CD4-positive, alpha-beta T cell (primary cell): ENCODE data around the gene TMEM203. TPM values are rescaled to one million over a fixed set of nuclear protein-coding genes. Genes with fewer than 3 reads are reported as not detected.

Experiments used
- ATAC-seq: fragments of 200-7000 bp; cut with Tn5 transposase; one replicate; pipeline ENCODE4 v1.10.0; 2022; ENCODE audit warnings: mild to moderate bottlenecking; ENCODE audit not compliant: poor library complexity
- CTCF ChIA-PET: fragments of 350-600 bp; sonication (Branson Sonifier 250); formaldehyde crosslinking; loops from one replicate; lab custom pipeline; 2021; ENCODE audit warnings: antibody characterized with exemption, inconsistent platforms; lab: Charles Lee
- POLR2A ChIA-PET: fragments of 350-600 bp; sonication (Branson Sonifier 250); formaldehyde crosslinking; loops from one replicate; lab custom pipeline; 2021; ENCODE audit warnings: antibody characterized with exemption, inconsistent platforms; lab: Charles Lee
- DNase-seq, 14 experiments: peaks; one replicate each; pipeline ENCODE4 v3.0.0-alpha.2; 2013 to 2020; ENCODE audit warnings: mixed read lengths in 2 of 14
- H3K27ac ChIP-seq, 2 donors: one replicate each; pipeline versions ENCODE4 v1.5.1 to v1.7.0; 2013; ENCODE audit warnings: low read length in 2 of 2, low read depth in 1 of 2, mild to moderate bottlenecking in 1 of 2
- H3K27me3 ChIP-seq, 2 experiments: 1 replicate in 1 of 2; 2 replicates in 1 of 2; pipeline versions ENCODE4 v1.6.1 to v1.7.0; 2013; ENCODE audit warnings: low read length in 2 of 2, control low read depth in 1 of 2, mild to moderate bottlenecking in 1 of 2, moderate library complexity in 1 of 2; ENCODE audit not compliant: insufficient read depth in 2 of 2, control insufficient read depth in 1 of 2
- H3K36me3 ChIP-seq: one replicate; pipeline ENCODE4 v1.6.1; 2013; ENCODE audit warnings: low read length, control low read depth; ENCODE audit not compliant: insufficient read depth
- H3K4me1 ChIP-seq: one replicate; pipeline ENCODE4 v1.6.1; 2013; ENCODE audit warnings: low read length, control low read depth; ENCODE audit not compliant: insufficient read depth
- H3K4me3 ChIP-seq: one replicate; pipeline ENCODE4 v1.5.1; 2013; ENCODE audit warnings: mild to moderate bottlenecking, low read length, moderate library complexity
- H3K9me3 ChIP-seq, 2 experiments: 1 replicate in 1 of 2; 2 replicates in 1 of 2; pipeline versions ENCODE4 v1.6.1 to v1.7.0; 2013; ENCODE audit warnings: low read length in 2 of 2, mild to moderate bottlenecking in 2 of 2, control low read depth in 1 of 2, moderate library complexity in 1 of 2; ENCODE audit not compliant: control insufficient read depth in 1 of 2, insufficient read depth in 1 of 2
- H3K27ac Mint-ChIP-seq: one replicate; pipeline ENCODE4 v1.8.0; 2020; ENCODE audit warnings: mixed read lengths
- H3K27me3 Mint-ChIP-seq: one replicate; pipeline ENCODE4 v1.8.0; 2021; ENCODE audit warnings: mixed read lengths
- H3K36me3 Mint-ChIP-seq: one replicate; pipeline ENCODE4 v1.8.0; 2021; ENCODE audit warnings: low read depth, mixed read lengths
- H3K4me1 Mint-ChIP-seq: one replicate; pipeline ENCODE4 v1.8.0; 2021; ENCODE audit warnings: low read depth, mixed read lengths
- H3K4me3 Mint-ChIP-seq: one replicate; pipeline ENCODE4 v1.8.0; 2020; ENCODE audit warnings: mild to moderate bottlenecking, mixed read lengths
- H3K9me3 Mint-ChIP-seq: one replicate; pipeline ENCODE4 v1.8.0; 2020; ENCODE audit warnings: mixed read lengths
- intact Hi-C, 2 experiments: fragments of 100-400 bp; cut with DNase I in 1 of 2; cut with micrococcal nuclease in 1 of 2; formaldehyde crosslinking; loops; one replicate each; pipeline versions ENCODE4 v1.15.1 to v1.9.0; 2023 to 2025; cut with DNase I, micrococcal nuclease
- total RNA-seq, 174 experiments: library from RNA in 2 of 174; stranded (reverse) in 2 of 174; gene quantifications; one replicate each; pipeline ENCODE4 v1.2.3 and lab custom pipeline; 2021 to 2026
- TF ChIP-seq, protein P1 (sequence below): fragments of 200-600 bp; IDR thresholded peaks from one replicate; pipeline ENCODE4 v1.8.0; 2022; ENCODE audit warnings: antibody characterized with exemption, mild to moderate bottlenecking

Gene TMEM203
- total RNA-seq, 2 experiments from 2014 or later, result 18.2 to 18.7 TPM

DNA sequence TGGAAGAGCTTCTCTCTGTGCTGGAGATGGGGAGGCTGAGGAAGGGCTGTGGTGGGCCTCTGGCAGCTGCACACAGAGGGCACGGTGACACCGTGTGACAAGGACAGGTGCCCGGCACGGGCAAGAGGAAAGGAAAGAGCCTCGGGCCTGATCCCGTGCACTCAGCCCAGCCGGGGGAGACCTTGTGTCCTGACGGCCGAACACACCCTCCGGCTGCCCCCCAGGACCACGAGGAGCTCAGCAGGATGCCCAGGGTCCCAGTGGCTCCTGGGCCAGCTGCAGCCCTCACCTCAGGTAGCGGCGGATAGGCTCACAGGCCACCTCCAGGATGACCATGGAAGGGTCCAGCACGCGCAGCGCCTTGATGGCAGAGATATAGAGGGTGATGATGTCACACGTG lies 22.6 kb downstream of the TMEM203 start:
- H3K4me1 ChIP-seq, result peaks cover 27% of the 10 kb centered on the region
- no peak overlapping the region for H3K27ac ChIP-seq
- peaks cover 78% of the 10 kb centered on the region for H3K36me3 ChIP-seq
- TF ChIP-seq, protein P1, sequence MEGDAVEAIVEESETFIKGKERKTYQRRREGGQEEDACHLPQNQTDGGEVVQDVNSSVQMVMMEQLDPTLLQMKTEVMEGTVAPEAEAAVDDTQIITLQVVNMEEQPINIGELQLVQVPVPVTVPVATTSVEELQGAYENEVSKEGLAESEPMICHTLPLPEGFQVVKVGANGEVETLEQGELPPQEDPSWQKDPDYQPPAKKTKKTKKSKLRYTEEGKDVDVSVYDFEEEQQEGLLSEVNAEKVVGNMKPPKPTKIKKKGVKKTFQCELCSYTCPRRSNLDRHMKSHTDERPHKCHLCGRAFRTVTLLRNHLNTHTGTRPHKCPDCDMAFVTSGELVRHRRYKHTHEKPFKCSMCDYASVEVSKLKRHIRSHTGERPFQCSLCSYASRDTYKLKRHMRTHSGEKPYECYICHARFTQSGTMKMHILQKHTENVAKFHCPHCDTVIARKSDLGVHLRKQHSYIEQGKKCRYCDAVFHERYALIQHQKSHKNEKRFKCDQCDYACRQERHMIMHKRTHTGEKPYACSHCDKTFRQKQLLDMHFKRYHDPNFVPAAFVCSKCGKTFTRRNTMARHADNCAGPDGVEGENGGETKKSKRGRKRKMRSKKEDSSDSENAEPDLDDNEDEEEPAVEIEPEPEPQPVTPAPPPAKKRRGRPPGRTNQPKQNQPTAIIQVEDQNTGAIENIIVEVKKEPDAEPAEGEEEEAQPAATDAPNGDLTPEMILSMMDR, result no peak
- H3K27me3 ChIP-seq, result no peaks in the 10 kb centered on the region
- H3K9me3 Mint-ChIP-seq, result no peaks in the 10 kb centered on the region
- no peak overlapping the region for H3K4me3 ChIP-seq
- no peak for DNase-seq
- H3K4me3 Mint-ChIP-seq, result peak overlapping the region; percentile 4
- H3K9me3 ChIP-seq, result no peaks in the 10 kb centered on the region
- ATAC-seq, result no peak
- ChIA-PET POLR2A (no interaction called here), CTCF (no interaction called here)
- H3K27ac Mint-ChIP-seq, result no peak overlapping the region
- peaks cover 19% of the 10 kb centered on the region for H3K4me1 Mint-ChIP-seq
- intact Hi-C loops, result no loop called here
- H3K36me3 Mint-ChIP-seq, result peaks cover 61% of the 10 kb centered on the region
- H3K27me3 Mint-ChIP-seq, result no peaks in the 10 kb centered on the region

GRCh38 chr9:137181680-137182079 lies 23.8 kb downstream of the TMEM203 start:
- Mint-ChIP-seq H3K27me3 (no peaks in the 10 kb centered on the region), H3K27ac (no peak overlapping the region), H3K4me3 (peak overlapping the region; percentile 30), H3K36me3 (peaks cover 63% of the 10 kb centered on the region), H3K9me3 (no peaks in the 10 kb centered on the region), H3K4me1 (peaks cover 8% of the 10 kb centered on the region)
- Histone ChIP-seq H3K9me3 (no peaks in the 10 kb centered on the region), H3K4me1 (peaks cover 16% of the 10 kb centered on the region), H3K27me3 (no peaks in the 10 kb centered on the region), H3K4me3 (no peak overlapping the region), H3K27ac (no peak overlapping the region), H3K36me3 (peaks cover 71% of the 10 kb centered on the region)
- TF ChIP-seq, protein P1, result no peak
- no peak for ATAC-seq
- intact Hi-C loops, result no loop called here
- no peak for DNase-seq
- POLR2A ChIA-PET, result no interaction called here
- CTCF ChIA-PET, result no interaction called here

DNA sequence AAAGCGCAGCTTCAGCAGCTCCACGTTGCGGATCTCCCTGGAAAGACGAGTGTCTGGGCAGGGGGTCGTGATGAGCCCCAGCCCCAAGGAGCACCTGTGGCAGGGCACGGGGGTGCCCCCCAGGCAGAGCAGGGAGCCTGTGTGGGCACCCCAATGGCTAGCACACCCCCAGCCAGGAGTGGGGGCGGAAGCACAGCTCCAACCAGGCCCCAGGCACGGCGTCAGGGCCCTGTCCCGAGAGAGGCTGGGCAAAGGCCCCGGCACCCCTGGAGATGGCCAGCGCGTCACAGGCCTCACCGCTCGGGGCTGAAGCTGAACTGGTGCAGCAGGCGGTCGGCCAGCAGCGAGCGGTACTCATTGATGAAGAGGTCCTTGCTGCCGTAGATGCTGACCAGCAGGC lies 25.0 kb downstream of the TMEM203 start:
- Histone ChIP-seq H3K36me3 (peaks cover 64% of the 10 kb centered on the region), H3K4me3 (no peak overlapping the region), H3K4me1 (peaks cover 9% of the 10 kb centered on the region), H3K27me3 (no peaks in the 10 kb centered on the region), H3K27ac (no peak overlapping the region), H3K9me3 (no peaks in the 10 kb centered on the region)
- ChIA-PET CTCF (interaction anchor here (1.8 kb wide), 1 partner anchor 85 kb away, joined by 3 read pairs; no protein-coding TSS in a partner anchor), POLR2A (interaction anchor here (0.8 kb wide), 1 partner anchor 11 kb away, joined by 3 read pairs; no protein-coding TSS in a partner anchor)
- H3K4me3 Mint-ChIP-seq, result no peak overlapping the region
- no peak overlapping the region for H3K27ac Mint-ChIP-seq
- H3K36me3 Mint-ChIP-seq, result peaks cover 57% of the 10 kb centered on the region
- no peak for DNase-seq
- intact Hi-C loops, result no loop called here
- peaks cover 8% of the 10 kb centered on the region for H3K4me1 Mint-ChIP-seq
- ATAC-seq, result no peak
- no peaks in the 10 kb centered on the region for H3K9me3 Mint-ChIP-seq
- TF ChIP-seq, protein P1, result no peak
- no peaks in the 10 kb centered on the region for H3K27me3 Mint-ChIP-seq
